AG09319 (cell line): Measurements from ENCODE around the gene NR2C2.

Source experiments
- DNase-seq: peaks from one replicate; pipeline ENCODE4 v3.0.0-alpha.2; 2010; ENCODE audit warnings: low read depth; ENCODE audit errors: extremely low read depth
- TF ChIP-seq, protein P1 (sequence below): IDR thresholded peaks from 2 replicates; pipeline ENCODE4 v1.5.1; 2011; ENCODE audit warnings: low read depth, mild to moderate bottlenecking, inconsistent platforms, low read length, moderate library complexity

The NR2C2 gene

DNA sequence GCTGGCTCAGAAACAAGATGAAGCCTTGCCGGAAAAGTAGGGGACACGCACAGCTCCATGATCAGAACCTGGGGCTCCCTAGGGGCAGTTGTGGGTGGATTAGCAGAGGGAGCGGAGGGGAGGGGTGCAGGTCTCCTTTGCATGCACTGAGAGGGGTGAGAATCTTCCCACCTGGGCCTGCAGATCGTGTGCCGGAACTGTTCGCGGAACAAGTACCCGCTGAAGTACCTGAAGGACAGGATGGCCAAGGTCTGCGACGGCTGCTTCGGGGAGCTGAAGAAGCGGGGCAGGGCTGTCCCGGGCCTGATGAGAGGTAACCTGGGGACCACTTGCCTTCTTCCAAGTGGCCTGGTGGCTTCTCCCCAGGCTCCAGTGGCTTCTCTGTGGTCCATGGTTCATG, 24.5 kb upstream of the NR2C2 start:
- TF ChIP-seq, protein P1, sequence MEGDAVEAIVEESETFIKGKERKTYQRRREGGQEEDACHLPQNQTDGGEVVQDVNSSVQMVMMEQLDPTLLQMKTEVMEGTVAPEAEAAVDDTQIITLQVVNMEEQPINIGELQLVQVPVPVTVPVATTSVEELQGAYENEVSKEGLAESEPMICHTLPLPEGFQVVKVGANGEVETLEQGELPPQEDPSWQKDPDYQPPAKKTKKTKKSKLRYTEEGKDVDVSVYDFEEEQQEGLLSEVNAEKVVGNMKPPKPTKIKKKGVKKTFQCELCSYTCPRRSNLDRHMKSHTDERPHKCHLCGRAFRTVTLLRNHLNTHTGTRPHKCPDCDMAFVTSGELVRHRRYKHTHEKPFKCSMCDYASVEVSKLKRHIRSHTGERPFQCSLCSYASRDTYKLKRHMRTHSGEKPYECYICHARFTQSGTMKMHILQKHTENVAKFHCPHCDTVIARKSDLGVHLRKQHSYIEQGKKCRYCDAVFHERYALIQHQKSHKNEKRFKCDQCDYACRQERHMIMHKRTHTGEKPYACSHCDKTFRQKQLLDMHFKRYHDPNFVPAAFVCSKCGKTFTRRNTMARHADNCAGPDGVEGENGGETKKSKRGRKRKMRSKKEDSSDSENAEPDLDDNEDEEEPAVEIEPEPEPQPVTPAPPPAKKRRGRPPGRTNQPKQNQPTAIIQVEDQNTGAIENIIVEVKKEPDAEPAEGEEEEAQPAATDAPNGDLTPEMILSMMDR: no peak
- DNase-seq: no peak

DNA sequence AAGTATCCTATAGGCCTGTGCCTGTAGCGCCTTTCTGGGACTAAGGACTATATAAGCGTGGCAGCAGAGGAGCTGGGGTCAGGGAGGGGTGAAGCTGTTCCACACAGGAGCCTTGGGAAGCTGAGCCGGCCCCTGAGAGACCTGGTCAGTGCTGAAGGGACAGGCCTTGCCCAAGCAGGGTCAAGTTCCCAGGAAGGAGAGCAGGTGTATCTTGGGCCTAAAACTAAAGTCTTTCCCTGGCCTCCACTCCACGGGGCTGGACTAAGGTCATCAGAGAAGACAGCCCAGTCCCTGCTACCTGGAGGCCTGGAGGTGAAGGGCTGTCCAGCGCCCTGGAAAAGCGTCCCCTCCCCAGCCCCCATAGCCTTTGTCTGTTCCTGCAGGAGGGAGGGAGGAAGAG, 23.9 kb upstream of the NR2C2 start:
- TF ChIP-seq, protein P1: no peak
- DNase-seq: no peak

DNA sequence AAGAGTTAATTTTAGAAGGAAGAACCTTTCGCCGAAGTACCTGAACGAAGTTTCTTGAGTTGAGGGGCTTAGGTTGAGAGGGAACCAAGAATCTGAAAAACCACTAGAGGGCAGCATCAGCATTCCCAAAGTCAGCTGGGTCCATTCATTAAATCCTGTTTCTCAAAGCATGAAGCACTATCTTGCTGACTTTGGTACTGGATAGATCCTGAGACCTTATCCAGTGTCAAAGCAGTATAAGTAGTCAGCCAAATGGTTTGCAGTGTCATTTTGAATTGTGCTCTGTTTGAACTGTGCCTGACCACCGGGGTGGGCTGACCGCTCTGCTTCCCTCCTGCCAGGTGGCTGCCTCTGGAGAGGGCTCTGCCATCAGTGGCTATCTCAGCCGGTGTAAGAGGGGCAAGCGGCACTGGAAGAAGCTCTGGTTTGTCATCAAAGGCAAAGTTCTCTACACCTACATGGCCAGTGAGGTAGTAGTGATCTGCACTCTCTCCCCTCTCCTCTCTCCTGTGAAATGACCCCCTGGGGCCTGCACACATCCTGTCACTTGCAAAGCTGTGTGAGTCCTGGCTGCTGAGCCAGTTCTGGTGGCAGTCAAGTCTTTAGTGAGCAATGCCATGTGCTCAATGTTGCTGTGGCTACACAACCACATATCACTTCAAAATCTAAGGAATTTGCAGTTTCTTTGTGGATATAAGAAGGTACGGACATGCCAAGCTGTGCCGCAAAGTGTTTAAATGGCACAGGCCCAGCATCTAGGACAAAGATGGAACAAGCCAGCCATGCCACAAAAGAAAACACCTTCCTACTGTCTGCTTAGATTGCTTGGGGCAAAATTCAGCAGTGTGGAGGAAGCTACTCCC, 21.4 kb upstream of the NR2C2 start:
- TF ChIP-seq, protein P1: peak; percentile 71
- peak; percentile 20 for DNase-seq

DNA sequence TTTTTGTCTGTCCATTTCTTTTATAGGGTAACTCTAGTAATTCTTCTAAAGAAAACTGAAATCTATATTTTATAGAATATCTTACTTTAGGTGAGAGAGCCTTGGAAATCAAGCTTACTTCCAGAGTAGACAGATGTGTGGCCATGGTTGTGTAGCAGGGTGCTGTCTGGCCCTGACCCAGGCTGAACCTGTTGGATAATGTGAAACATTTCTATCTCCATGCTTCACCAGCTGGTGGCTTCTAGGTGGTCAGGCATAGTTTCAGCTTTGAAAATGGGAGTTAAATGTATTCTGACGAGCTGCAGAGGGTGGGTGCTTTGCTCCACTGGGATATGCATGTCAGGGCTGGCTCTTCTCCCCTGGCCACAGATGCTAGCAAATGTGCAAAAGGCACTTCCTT, 20.8 kb upstream of the NR2C2 start:
- no peak for DNase-seq
- TF ChIP-seq, protein P1: no peak

DNA sequence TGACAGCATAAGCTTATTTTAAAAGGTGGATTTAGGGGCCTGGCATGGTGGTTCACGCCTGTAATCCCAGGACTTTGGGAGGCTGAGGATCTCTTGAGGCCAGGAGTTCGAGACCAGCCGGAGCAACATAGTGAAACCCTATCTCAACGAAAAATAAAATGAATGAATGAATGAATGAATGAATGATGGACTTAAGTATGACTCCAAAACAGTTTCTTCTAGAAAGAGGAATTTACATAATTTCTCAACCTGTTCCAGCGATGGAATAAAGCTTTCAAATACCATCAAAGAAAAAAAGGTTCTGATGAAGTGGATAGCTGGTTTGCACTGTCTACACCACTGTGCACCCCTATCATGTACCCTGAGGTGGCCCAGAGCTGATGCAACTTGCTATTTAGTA, 20.1 kb upstream of the NR2C2 start:
- DNase-seq: no peak
- TF ChIP-seq, protein P1: no peak

DNA sequence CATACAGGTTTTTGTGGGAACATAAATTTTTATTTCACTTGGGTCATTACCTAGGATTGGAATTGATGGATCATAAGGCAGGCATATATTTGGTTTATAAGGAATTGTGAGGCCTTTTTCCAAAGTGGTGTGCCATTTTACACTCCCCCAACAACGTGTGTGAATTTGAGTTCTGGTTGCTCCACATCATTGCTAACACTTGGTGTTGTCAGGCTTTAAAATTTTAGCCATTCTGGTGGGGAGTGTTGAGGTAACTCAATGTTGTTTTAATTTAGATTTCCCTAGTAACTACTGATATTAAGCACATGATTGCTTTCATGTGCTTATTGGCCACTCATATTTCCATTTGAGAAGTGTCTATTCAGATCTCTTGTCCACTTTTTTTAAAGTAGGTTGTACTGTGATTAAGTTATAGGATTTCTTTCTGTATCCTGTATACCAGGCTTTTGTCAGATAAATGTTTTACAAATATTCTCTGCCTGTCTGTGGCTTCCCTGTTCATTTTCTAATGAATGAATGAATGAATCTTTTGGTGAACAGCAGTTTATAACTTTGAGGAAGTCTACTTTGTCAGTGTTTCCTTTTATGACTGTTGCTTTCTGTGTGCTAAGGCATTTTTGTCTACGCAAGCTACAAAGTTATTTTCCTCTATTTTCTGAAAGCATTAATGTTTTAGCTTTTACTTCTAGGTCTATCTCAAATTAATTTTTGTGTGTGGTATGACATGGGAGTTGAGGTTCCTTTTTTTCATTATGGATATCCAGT, 17.9 kb upstream of the NR2C2 start:
- TF ChIP-seq, protein P1: no peak

DNA sequence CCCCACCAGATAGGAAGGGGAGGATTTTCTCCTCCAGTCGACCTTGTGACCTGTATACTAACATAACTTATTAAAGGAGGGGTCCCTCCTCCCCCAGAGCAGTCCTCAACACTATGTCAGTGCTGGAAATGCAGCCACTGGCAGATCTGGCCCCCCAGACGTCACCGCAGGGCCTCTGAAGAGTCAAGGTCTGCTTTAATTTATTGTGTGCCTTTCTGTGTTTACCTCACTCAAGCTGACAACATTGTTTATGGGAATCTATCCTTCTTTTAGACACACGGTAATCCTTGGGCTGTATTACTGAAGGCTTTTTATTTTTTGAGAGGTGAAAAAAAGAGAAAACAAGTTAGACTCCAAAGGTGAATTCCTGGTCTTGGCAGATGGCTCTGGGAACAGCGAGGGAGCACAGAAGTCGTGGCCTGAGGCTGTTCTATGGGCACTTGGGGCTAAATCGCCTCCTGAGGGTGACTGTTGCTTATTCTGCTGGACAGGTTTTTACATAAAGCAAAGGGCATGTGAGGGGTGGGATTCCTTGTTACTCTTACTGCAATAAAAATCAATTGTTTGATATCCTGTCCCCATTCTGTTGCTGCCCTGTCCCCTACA, 13.5 kb upstream of the NR2C2 start:
- no peak for DNase-seq
- TF ChIP-seq, protein P1: no peak

More for the DNA sequence above, 17.9 kb upstream of the NR2C2 start:
- DNase-seq: no peak
